GM11168 (cell line): Measurements from ENCODE around the gene BICDL1.

Experiments
- in situ Hi-C: fragments of 300-500 bp; cut with MboI; formaldehyde crosslinking; loops from one replicate; pipeline ENCODE4 v1.12.0; 2022; ENCODE audit warnings: low sequenced_read_pairs; ENCODE audit not compliant: unreplicated experiment

The BICDL1 gene

GRCh38 chr12:120118321-120119061 is 129.5 kb downstream of the BICDL1 start:
- in situ Hi-C loops = no loop called here

DNA sequence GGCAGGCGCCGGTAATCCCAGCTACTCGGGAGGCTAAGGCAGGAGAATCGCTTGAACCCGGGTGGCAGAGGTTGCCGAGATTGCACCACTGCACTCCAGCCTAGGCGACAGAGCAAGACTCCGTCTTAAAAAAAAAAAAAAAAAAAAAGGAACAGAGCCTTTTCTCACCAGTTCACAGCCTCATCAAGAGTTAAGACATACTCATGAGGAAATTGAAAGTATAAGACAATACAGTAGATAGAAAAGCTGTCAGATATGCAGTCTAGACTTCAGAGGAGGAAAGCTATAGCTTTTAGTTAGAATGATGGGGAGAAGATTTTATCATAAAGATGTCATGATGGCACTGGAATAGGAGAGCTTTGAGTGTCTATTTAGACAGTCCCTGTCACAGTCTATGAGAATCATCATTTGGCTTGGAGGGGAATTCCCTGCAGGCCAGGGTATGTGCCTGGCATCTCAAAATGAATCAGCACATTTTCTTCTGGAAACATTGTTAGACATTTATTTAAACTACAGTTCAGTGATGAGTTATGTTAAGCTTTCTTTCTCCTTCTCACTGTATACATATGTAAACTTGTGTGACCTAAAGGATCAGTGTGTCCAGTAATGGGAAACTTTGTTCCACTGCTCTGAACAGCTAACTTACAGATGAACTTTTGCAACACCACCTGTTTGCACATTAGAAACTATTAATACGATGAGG is 130.4 kb downstream of the BICDL1 start:
- in situ Hi-C loops = no loop called here

GRCh38 chr12:120121343-120121742 is 132.3 kb downstream of the BICDL1 start:
- in situ Hi-C loops = loop anchor here (5.0 kb wide), 1 partner anchor 34 kb away; no protein-coding TSS in a partner anchor

DNA sequence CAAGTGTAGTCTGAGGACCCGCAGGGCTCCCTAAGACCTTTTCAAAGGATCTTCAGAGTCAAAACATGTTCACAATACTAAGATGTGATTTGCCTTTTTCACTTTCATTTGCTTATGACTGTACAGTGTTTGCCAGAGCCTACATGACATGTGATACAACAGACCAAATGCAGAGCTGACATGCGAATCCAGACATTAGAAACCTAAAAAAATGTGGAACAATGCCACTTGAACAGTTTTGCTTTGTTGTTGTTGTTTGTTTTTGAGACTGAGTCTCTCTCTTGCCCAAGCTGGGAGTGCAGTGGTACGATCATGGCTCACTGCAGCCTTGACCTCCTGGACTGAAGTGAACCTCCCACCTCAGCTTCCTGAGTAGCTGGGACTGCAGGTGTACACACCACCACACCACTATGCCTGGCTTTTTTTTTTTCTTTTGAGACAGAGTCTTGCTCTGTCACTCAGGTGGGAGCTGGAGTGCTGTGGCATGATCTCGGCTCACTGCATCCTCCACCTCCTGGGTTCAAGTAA is 132.8 kb downstream of the BICDL1 start:
- in situ Hi-C loops = loop anchor here (5.0 kb wide), 1 partner anchor 35 kb away; no protein-coding TSS in a partner anchor

DNA sequence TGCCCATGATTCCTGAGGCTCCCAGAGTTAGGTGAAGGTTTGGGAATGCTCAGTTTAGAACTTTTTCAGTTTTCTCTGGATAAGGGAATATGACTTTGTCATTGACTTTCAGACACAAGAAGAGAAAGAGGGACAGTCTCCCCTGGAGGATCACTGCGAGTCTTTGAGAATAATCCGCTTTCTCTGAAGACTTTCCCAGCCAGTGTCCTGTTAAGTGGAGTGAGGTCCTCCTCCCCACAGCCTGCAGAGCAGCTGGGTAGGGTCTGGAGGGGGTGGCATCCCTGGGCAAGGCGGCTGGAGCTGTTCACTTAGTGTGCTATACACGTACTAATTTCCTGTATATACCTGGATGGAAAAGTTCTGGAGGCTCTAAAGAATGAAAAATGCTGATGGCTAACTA is 136.0 kb downstream of the BICDL1 start:
- in situ Hi-C loops = no loop called here

DNA sequence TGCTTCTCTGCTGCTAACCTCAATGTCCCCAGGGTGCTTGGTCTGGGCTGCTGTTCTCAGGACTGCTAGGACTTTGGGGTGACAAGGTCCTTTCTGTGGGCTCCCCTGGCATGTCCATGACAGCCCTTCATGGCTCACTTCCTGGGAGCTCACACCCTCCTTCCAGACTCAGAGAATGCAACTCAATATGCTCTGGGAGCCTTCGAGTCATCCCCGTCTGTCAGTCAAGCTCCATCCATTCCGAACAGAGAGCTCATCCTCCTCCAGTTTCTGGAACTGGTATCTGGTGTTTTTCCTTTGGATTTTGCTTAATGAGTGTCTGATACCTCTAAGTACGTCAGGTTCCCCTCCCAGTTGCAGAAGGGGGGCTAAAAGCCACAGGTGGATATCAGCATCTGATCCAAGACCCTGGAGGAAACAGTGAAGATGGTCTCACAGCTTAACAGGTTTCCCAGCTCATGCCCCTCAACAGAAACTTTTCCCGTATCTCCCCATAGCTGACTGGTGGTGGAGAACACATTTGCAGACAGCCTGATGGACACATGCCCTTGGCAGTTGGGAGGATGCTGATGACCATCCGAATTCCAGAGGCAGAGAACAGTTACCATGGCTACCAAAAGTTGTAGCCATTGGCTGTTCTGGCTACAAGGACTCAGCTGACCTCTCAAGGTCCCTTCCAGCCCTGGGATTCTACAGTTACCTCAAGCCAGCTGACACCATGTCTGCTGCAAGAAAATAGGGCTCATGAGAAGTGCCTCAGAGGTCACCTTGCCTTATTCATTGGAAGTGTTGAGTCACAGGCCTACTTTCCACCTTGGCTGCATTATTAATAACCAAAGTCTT is 137.0 kb downstream of the BICDL1 start:
- in situ Hi-C loops = no loop called here

- in situ Hi-C loops = no loop called here
These were observed 137.6 kb downstream of the BICDL1 start for GRCh38 chr12:120126635-120127005.

DNA sequence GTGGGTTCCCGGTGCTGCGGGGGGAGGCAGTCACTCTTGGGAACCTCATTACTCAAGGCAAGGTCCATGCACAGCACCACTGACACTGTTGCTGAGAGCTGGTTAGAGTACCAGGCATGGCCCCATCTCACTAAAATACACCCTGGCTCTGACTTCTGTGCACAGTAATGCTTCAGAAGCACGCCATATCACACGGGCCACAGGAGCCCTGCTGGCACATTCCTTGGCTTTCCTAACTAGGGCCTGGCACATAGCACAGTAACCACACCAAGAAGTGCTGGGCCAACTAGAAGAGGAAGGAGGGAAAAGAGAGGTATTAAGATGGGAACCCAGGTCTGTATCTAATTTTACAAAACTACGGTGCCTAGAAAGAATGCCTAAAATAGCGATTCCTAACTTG is 141.0 kb downstream of the BICDL1 start:
- in situ Hi-C loops = no loop called here

- in situ Hi-C loops = no loop called here
These were observed 142.1 kb downstream of the BICDL1 start for GRCh38 chr12:120131116-120131515.

DNA sequence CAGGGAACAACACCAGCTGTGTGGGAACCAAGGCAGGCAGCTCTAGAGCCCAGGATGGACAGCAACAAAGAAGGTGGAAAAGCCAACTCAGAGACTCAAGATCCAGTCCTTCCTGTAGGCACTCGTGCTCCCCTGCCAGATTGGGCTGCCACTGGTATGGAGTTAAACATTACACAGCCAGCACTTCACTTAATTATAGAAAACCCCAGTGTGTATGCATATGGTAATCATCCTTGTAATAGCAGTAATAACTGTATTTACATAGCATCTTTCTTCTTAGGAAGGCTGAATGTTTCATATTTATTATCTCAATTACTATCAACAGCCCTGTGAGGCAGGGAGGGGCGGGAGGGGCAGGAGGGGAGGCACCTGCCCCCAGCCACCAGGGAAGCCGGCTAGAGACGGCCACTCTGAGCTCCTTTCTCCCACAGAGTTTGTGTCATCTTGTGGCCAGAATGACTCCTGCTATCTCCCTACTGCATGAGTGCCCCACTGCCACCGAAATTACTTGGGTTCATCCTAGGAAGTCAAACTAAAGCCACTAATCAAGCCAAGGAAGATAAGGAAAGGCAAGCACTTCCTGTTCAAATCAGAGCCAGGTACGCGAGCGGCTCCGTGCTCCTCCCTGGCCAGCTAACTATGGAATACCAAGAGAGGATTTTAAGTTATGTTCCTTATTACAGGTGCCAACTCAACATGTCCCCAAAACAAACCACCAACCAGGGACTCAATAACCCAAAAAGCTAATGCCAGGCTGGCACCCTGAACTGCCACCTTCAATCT is 143.2 kb downstream of the BICDL1 start:
- in situ Hi-C loops = no loop called here

DNA sequence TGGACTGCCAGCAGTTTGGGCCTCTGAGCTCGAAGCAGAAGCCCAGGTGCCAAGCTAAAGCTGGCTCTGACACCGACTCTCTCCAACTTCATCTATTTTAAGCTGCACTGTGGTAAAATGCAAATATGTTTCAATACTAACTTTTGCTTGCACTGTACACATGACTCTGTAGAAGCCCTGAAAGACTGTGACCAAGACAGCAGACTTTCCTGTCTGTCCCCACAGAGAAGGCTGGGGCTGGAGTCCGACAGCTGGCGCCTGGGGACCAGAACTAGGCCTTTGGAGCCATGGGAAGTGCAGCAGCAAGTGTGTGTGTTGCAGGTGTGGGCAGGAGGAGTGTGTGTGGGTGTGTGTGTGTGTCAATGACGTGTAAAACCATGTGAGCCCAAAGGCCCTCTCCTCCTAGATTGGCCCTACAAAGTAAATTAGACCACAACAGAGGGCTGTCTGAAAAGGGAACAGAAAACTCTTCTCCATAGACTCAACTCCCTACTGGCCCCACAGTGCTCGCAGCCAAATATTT is 143.9 kb downstream of the BICDL1 start:
- in situ Hi-C loops = no loop called here

DNA sequence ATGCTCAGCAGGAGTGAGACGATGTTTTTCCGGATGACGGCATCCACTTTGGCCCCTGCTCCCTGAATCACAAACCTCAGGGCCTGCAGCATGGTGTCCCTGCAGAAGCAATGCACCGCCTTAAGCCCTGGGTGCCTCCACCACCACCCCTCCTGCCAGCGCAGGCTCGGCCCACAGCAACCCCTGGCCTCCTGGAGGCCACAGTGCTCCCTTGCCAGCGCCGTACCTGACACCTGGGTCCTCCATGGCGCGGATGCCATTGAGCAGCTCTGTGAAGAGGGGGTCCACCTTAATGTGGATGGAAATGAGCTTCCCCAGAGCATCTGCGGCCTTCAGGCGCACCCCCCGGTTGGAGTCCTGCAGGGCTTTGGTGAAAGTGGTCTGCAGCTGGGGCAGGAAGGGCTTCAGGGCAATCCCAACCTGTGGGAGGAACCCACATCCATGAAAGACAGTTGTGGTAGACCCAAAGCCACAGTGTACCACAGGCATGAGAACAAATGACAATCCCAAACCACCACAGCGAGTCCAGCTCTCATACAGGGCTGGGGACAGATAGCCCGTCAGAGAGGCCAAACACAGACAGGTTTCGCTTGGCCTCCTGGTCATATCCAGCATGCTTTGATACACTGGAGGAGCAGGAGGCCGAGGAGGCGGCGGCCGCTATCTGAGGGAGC is 145.4 kb downstream of the BICDL1 start:
- in situ Hi-C loops = no loop called here

- in situ Hi-C loops = no loop called here
These were observed 147.2 kb downstream of the BICDL1 start for GRCh38 chr12:120136093-120136770.

DNA sequence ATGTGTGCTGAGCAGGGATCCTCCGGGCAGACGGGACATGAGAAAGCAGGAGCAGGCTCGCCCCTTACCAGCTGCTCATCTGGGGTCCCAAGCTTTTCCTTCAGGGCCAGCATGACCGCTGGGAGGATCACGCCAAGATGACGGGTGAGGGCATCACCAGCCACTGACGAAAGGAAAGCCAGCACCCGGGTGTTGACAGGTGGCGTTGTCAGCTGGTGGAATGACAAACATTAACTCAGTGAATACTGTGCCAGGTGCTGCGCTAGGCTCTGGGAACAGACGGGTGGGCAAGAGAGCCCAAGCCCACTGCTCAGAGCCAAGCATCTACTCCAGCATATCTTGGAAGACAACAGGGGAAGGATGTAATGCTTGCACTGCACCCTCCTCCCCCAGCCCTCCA is 148.8 kb downstream of the BICDL1 start:
- in situ Hi-C loops = no loop called here

GRCh38 chr12:120138366-120138765 is 149.3 kb downstream of the BICDL1 start:
- in situ Hi-C loops = no loop called here

- in situ Hi-C loops = no loop called here
These were observed 150.9 kb downstream of the BICDL1 start for GRCh38 chr12:120139958-120140357.

GRCh38 chr12:120140603-120141002 is 151.6 kb downstream of the BICDL1 start:
- in situ Hi-C loops = no loop called here

DNA sequence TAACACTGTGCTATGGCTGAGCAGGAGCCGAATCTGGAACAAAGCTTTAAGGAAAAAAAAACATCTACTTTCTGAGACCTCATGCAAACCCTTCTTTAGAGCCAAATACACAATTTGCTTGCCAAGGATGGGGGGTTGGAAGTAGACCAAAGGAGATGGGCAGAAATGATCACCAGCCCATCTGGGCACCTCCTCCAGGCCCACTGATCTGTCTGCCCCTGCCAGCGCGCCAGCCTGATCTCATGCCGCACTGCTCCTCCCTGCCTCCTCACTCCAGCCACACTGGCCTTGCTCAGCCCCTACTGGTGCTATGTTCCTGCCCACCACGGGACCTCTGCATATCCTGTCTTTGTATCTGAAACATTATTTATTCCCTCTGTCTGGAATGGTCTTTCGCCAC is 152.3 kb downstream of the BICDL1 start:
- in situ Hi-C loops = no loop called here
